SK-N-SH treated with all-trans-retinoic acid at 6 μM for 48 hours (cell line): ENCODE results near the gene WASF3.
A peak's percentile ranks its signal among the peaks of the same experiment; 100 is the strongest.

Experiments
- ATAC-seq: fragments of 200-7000 bp; cut with Tn5 transposase; 3 replicates; pipeline ENCODE4 v1.9.1; 2020; ENCODE audit warnings: mild to moderate bottlenecking, moderate library complexity
- ARNTL ChIP-seq: fragments of 450-650 bp; formaldehyde crosslinking; IDR thresholded peaks from 2 replicates; pipeline ENCODE4 v1.5.0; 2020; ENCODE audit warnings: low read depth, mild to moderate bottlenecking, moderate library complexity, borderline replicate concordance
- BACH2 ChIP-seq: fragments of 250-450 bp; sonication (Bioruptor Pico); IDR thresholded peaks from 2 replicates; pipeline ENCODE4 v1.9.0; 2021; ENCODE audit warnings: mild to moderate bottlenecking, borderline replicate concordance
- CREB5 ChIP-seq: fragments of 250-450 bp; sonication (Bioruptor Pico); IDR thresholded peaks from 2 replicates; pipeline ENCODE4 v1.5.1; 2020; ENCODE audit warnings: low read depth, mild to moderate bottlenecking, moderate library complexity
- CSDC2 ChIP-seq: fragments of 250-450 bp; sonication (Bioruptor Pico); IDR thresholded peaks from 2 replicates; pipeline ENCODE4 v1.5.0; 2020; ENCODE audit warnings: mild to moderate bottlenecking, moderate library complexity
- CSRNP3 ChIP-seq: fragments of 250-450 bp; sonication (Bioruptor Pico); IDR thresholded peaks from 2 replicates; pipeline ENCODE4 v1.5.1; 2021; ENCODE audit warnings: mild to moderate bottlenecking, moderate library complexity
- ESRRG ChIP-seq: fragments of 250-450 bp; sonication (Bioruptor Pico); IDR thresholded peaks from 2 replicates; pipeline ENCODE4 v1.6.1; 2021; ENCODE audit warnings: mild to moderate bottlenecking
- GLIS3 ChIP-seq: fragments of 250-450 bp; sonication (Bioruptor Pico); IDR thresholded peaks from 2 replicates; pipeline ENCODE4 v1.5.0; 2020; ENCODE audit warnings: mild to moderate bottlenecking, moderate library complexity
- ISL1 ChIP-seq: fragments of 250-450 bp; sonication (Bioruptor Pico); IDR thresholded peaks from 2 replicates; pipeline ENCODE4 v2.1.2; 2022; ENCODE audit warnings: mild to moderate bottlenecking, moderate library complexity
- OSR1 ChIP-seq: fragments of 250-450 bp; sonication (Bioruptor Pico); IDR thresholded peaks from 2 replicates; pipeline ENCODE4 v1.8.0; 2022; ENCODE audit warnings: moderate library complexity, mild to moderate bottlenecking, inconsistent platforms
- PATZ1 ChIP-seq: fragments of 250-450 bp; sonication (Bioruptor Pico); IDR thresholded peaks from 2 replicates; pipeline ENCODE4 v1.8.0; 2020; ENCODE audit warnings: mild to moderate bottlenecking, moderate library complexity, borderline replicate concordance
- POU6F1 ChIP-seq: fragments of 250-450 bp; sonication (Bioruptor Pico); IDR thresholded peaks from 2 replicates; pipeline ENCODE4 v1.8.0; 2021; ENCODE audit warnings: low read depth, mild to moderate bottlenecking, moderate library complexity, borderline replicate concordance
- PPARA ChIP-seq: fragments of 250-450 bp; sonication (Bioruptor Pico); IDR thresholded peaks from 2 replicates; pipeline ENCODE4 v1.5.0; 2020; ENCODE audit warnings: mild to moderate bottlenecking, borderline replicate concordance
- RARB ChIP-seq: fragments of 250-450 bp; sonication (Bioruptor Pico); IDR thresholded peaks from 2 replicates; pipeline ENCODE4 v1.8.0; 2021; ENCODE audit warnings: mild to moderate bottlenecking, moderate library complexity
- SNAI2 ChIP-seq: fragments of 250-450 bp; sonication (Bioruptor Pico); IDR thresholded peaks from 2 replicates; pipeline ENCODE4 v1.5.0; 2020; ENCODE audit warnings: mild to moderate bottlenecking, moderate library complexity
- TCF4 ChIP-seq: fragments of 250-450 bp; sonication (Bioruptor Pico); IDR thresholded peaks from 2 replicates; pipeline ENCODE4 v1.8.0; 2021; ENCODE audit warnings: mild to moderate bottlenecking, moderate library complexity, borderline replicate concordance
- TOX ChIP-seq: fragments of 250-450 bp; sonication (Bioruptor Pico); IDR thresholded peaks from 2 replicates; pipeline ENCODE4 v1.8.0; 2021; ENCODE audit warnings: mild to moderate bottlenecking, moderate library complexity, borderline replicate concordance
- TSHZ2 ChIP-seq: fragments of 250-450 bp; sonication (Bioruptor Pico); IDR thresholded peaks from 2 replicates; pipeline ENCODE4 v1.5.0; 2020; ENCODE audit warnings: mild to moderate bottlenecking, moderate library complexity
- ZC3H10 ChIP-seq: fragments of 250-450 bp; sonication (Bioruptor Pico); IDR thresholded peaks from 2 replicates; pipeline ENCODE4 v1.5.1; 2021; ENCODE audit warnings: mild to moderate bottlenecking, moderate library complexity
- ZFP3 ChIP-seq: fragments of 250-450 bp; sonication (Bioruptor Pico); IDR thresholded peaks from 2 replicates; pipeline ENCODE4 v1.5.0; 2020; ENCODE audit warnings: mild to moderate bottlenecking, moderate library complexity
- ZNF565 ChIP-seq: fragments of 450-650 bp; formaldehyde crosslinking; conservative IDR thresholded peaks from 2 replicates; pipeline ENCODE4 v1.5.0; 2020; ENCODE audit warnings: low read depth, mild to moderate bottlenecking, moderate library complexity
- ZNF70 ChIP-seq: fragments of 450-650 bp; formaldehyde crosslinking; IDR thresholded peaks from 2 replicates; pipeline ENCODE4 v1.5.0; 2020; ENCODE audit warnings: mild to moderate bottlenecking, moderate library complexity
- ZNF8 ChIP-seq: fragments of 450-650 bp; formaldehyde crosslinking; IDR thresholded peaks from 2 replicates; pipeline ENCODE4 v1.5.0; 2020; ENCODE audit warnings: mild to moderate bottlenecking, moderate library complexity

The WASF3 gene

GRCh38 chr13:26526702-26527216 is 30.7 kb upstream of the WASF3 start:
- no peak for ATAC-seq
- TF ChIP-seq ZNF8 (CRISPR knock-in tag) (no peak), RARB (CRISPR knock-in tag) (no peak), TSHZ2 (no peak), ZC3H10 (no peak), ESRRG (CRISPR knock-in tag) (no peak), ARNTL (CRISPR knock-in tag) (no peak), GLIS3 (CRISPR knock-in tag) (no peak), SNAI2 (no peak), ZFP3 (no peak), POU6F1 (CRISPR knock-in tag) (no peak), OSR1 (CRISPR knock-in tag) (no peak), TCF4 (no peak), TOX (no peak), ZNF70 (CRISPR knock-in tag) (no peak), PPARA (CRISPR knock-in tag) (no peak)
- TF ChIP-seq, all 23 proteins: peak for 0

GRCh38 chr13:26528527-26528926 is 29.0 kb upstream of the WASF3 start:
- TF ChIP-seq ESRRG (CRISPR knock-in tag) (no peak), ZFP3 (no peak)
- no peak for ATAC-seq

- ATAC-seq = peak; percentile 73
- TF ChIP-seq PATZ1 (CRISPR knock-in tag) = no peak
- TF ChIP-seq ZFP3 = 0 out of 2 replicates have a peak, but pooled peaks have one; percentile 35
- TF ChIP-seq SNAI2 = no peak
- TF ChIP-seq CSDC2 (CRISPR knock-in tag) = peak; percentile 59; the same call in 1 of the 2 replicates
- TF ChIP-seq ISL1 (CRISPR knock-in tag) = no peak
- TF ChIP-seq CSRNP3 = no peak
Observed at GRCh38 chr13:26529441-26529840, 28.0 kb upstream of the WASF3 start.

GRCh38 chr13:26531742-26532141 is 25.7 kb upstream of the WASF3 start:
- ATAC-seq = no peak
- TF ChIP-seq ZNF70 (CRISPR knock-in tag) (no peak), TSHZ2 (no peak), ZFP3 (no peak), CREB5 (no peak), ZNF8 (CRISPR knock-in tag) (no peak), ZNF565 (CRISPR knock-in tag) (no peak), TOX (no peak), PPARA (CRISPR knock-in tag) (no peak), POU6F1 (CRISPR knock-in tag) (no peak), RARB (CRISPR knock-in tag) (no peak), GLIS3 (CRISPR knock-in tag) (no peak), BACH2 (CRISPR knock-in tag) (no peak), SNAI2 (no peak)
